Measurements from ENCODE around the gene EN2. TPM values are rescaled to one million over a fixed set of nuclear protein-coding genes. Genes with fewer than 3 reads are reported as not detected.

The EN2 gene
- total and polyA plus RNA-seq, 2 of the 13 experiments (the other 11 are each of a cell fraction or from before 2014, with no cell fraction given): not detected

GRCh38 chr7:155483868-155484325, 26.0 kb downstream of the EN2 start:
- Histone ChIP-seq H3K9ac (ENCODE audit: insufficient read depth, low read depth, low read length) (no peak overlapping the region), H3K27me3 (ENCODE audit: control insufficient read depth in 1 of 2, insufficient read depth in 2 of 2, low read length in 2 of 2) (peaks cover 16 to 72% of the 10 kb centered on the region in 2 experiments), H3K4me3 (replicated peaks in 1 of 3; ENCODE audit: insufficient read depth in 1 of 3, low read depth in 2 of 3, low read length in 3 of 3) (no peak overlapping the region), H3K79me2 (ENCODE audit: insufficient read depth, low read length) (no peaks in the 10 kb centered on the region), H2AFZ (ENCODE audit: low read length) (no peak overlapping the region), H4K20me1 (ENCODE audit: insufficient read depth, low read length) (no peaks in the 10 kb centered on the region), H3K4me2 (ENCODE audit: low read depth, low read length) (no peak overlapping the region), H3K36me3 (replicated peaks in 1 of 2; ENCODE audit: control insufficient read depth in 1 of 2, insufficient read depth in 2 of 2, low read length in 2 of 2) (no peaks in the 10 kb centered on the region), H3K4me1 (ENCODE audit: insufficient read depth, low read length) (no peaks in the 10 kb centered on the region), H3K27ac (ENCODE audit: extremely low read length, insufficient read depth, low read length) (no peak overlapping the region), H3K9me3 (ENCODE audit: low read length) (no peaks in the 10 kb centered on the region)
- ChIA-PET CTCF (ENCODE audit: low intra/inter-chr PET ratio, low total read pairs) (no interaction called here), POLR2A (no interaction called here)
- intact Hi-C loops (cut with micrococcal nuclease; ENCODE audit: unreplicated experiment): no loop called here
- ATAC-seq (no peak; the same call in 2 of the 3 replicates), DNase-seq (ENCODE audit: low spot score) (no peak), FAIRE-seq (no peak)
- TF ChIP-seq ISL2 (CRISPR knock-in tag; IDR thresholded peaks at IDR 0.05): no peak
- no peak for TF ChIP-seq ZNF124 (CRISPR knock-in tag; IDR thresholded peaks at IDR 0.05)
- TF ChIP-seq ZNF484 (CRISPR knock-in tag; IDR thresholded peaks at IDR 0.05; ENCODE audit: borderline replicate concordance, low read depth): no peak
- TF ChIP-seq ZBTB38 (CRISPR knock-in tag; IDR thresholded peaks at IDR 0.05): no peak
- TF ChIP-seq ARNT (IDR thresholded peaks at IDR 0.05): no peak
- TF ChIP-seq REL (CRISPR knock-in tag; conservative IDR thresholded peaks at IDR 0.05): no peak
- no peak for TF ChIP-seq ZC3H13 (CRISPR knock-in tag; IDR thresholded peaks at IDR 0.05)
- TF ChIP-seq SRSF9 (IDR thresholded peaks at IDR 0.05; ENCODE audit: borderline replicate concordance, insufficient read depth, low read depth, low read length, poor library complexity, severe bottlenecking): no peak
- TF ChIP-seq TBP (CRISPR knock-in tag; IDR thresholded peaks at IDR 0.05): no peak
- in situ Hi-C loops (cut with HindIII; ENCODE audit: extremely low pct_ligation_motif_present, low pct_unique_long_range_greater_than_20kb): no loop called here
- BruUV-seq (replicated peaks): no TSS peak
- 57% methylated on average over 11 of the region's 16 CpGs for WGBS (ENCODE audit: low lambda C conversion rate)

Data from HepG2 (cell line).